NB4 (cell line): ENCODE data around the gene SH2D3C.

Experiments used
- POLR2A ChIP-seq: IDR thresholded peaks from 2 replicates; pipeline ENCODE4 v1.6.1; 2011; ENCODE audit warnings: mild to moderate bottlenecking; ENCODE audit not compliant: insufficient read length; ENCODE audit errors: extremely low read depth
- TF ChIP-seq, protein P1 (sequence below): IDR thresholded peaks from one replicate; pipeline ENCODE4 v1.5.1; 2012; ENCODE audit warnings: low read depth, low read length
- TF ChIP-seq, protein P2 (sequence below): IDR thresholded peaks from 2 replicates; pipeline ENCODE4 v1.6.1; 2011; ENCODE audit warnings: low read depth, low read length

DNA sequence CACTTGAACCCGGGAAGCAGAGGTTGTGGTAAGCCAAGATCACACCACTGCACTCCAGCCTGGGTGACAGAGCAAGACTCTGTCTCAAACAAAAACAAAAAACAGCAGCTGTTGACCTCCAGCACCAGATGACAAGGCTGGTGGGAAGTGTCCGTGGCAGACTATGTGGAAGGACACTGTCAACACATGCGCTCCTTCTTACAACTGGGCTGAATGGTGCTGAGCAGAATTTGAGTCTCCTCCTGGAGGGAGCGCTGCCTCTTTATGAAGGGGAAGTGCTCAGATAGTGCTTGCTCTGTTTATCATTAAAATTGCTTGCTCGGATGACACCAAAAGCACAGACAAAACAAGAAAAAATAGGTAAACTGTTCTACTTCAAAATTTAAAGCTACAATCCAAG lies 80.9 kb downstream of the SH2D3C start:
- TF ChIP-seq, protein P1, sequence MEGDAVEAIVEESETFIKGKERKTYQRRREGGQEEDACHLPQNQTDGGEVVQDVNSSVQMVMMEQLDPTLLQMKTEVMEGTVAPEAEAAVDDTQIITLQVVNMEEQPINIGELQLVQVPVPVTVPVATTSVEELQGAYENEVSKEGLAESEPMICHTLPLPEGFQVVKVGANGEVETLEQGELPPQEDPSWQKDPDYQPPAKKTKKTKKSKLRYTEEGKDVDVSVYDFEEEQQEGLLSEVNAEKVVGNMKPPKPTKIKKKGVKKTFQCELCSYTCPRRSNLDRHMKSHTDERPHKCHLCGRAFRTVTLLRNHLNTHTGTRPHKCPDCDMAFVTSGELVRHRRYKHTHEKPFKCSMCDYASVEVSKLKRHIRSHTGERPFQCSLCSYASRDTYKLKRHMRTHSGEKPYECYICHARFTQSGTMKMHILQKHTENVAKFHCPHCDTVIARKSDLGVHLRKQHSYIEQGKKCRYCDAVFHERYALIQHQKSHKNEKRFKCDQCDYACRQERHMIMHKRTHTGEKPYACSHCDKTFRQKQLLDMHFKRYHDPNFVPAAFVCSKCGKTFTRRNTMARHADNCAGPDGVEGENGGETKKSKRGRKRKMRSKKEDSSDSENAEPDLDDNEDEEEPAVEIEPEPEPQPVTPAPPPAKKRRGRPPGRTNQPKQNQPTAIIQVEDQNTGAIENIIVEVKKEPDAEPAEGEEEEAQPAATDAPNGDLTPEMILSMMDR, result no peak
- TF ChIP-seq POLR2A, result no peak
- TF ChIP-seq, protein P2, sequence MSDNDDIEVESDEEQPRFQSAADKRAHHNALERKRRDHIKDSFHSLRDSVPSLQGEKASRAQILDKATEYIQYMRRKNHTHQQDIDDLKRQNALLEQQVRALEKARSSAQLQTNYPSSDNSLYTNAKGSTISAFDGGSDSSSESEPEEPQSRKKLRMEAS, result no peak
